Stimulated activated CD4-positive, alpha-beta T cell treated with anti-CD3 and anti-CD28 coated beads, TNF-alpha, amount 100 ng/mL, for 4 hours (primary cell): Measurements from ENCODE around the gene SERPINB6.
"Not testable (repeated sequence)": the region's sequence is repeated elsewhere in the genome, so short reads cannot be mapped to it uniquely, and the experiment has no call there.

Experiments used
- DNase-seq, 3 experiments: peaks; one replicate each; pipeline ENCODE4 v3.0.0-alpha.2; 2020; ENCODE audit warnings: low read depth in 3 of 3

Gene SERPINB6

DNA sequence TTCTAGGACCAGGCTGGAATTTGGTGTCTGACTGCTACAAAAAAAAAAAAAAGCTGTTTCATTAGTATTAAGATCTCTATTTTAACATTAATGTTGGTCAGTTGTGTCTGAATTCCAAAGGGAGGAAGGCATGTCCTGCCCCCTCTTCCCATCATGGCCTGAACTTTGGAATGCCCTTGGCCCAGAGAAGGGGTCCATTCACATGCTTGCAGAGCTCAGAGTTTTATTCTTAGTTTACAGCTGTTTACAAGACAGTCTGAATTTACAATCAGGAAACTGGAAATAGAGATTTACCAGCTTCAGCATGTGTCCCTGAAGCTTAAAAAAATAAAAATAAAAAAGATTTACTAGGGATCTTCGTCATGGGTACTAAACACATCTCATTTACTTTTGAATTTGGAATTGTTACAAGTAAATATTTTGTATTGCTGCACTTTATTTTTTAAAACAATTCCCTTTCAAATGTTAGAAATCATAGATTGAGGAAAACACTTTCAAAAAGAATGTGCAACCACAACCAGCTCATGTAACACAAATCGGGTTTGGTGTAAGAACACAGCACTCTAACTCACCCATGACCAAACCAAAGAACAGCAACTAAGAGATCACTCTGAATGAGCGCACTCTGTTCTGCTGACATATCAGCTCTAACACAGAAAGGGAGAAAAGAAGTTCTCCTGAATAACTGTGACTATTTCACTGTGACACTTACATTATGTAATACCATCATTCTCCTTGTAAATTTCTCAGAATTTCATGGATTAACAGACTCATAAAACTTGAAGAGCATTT, 6.6 kb upstream of the SERPINB6 start:
- no peak for DNase-seq

- no peak for DNase-seq
Measured at GRCh38 chr6:2977290-2977689, 5.9 kb upstream of the SERPINB6 start.

DNA sequence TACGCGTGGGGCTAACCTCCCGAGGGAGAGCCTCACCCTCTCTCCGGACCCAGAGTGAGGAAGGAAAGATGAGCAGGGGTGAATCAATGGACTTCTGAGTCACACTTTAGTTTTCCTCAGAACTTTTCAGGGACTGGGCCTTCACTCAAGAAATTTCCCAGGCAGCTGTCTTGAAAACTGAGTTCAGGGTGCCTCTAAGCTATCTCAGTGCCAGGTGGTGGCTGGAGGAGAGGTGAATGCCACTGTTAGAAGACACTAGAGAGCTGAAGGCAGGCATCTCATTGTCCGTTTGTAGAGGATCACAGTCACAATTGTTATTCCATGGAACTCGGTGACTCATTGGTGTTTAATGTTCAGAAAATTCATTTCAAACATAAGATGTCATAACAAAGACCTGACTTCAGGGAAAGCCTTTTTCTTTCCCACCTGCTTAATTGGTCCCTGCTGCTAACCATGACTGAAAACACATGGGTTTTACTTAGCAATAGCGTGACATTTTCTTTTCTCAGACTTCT, 5.3 kb upstream of the SERPINB6 start:
- no peak for DNase-seq

GRCh38 chr6:2976060-2976459, 4.7 kb upstream of the SERPINB6 start:
- no peak for DNase-seq

DNA sequence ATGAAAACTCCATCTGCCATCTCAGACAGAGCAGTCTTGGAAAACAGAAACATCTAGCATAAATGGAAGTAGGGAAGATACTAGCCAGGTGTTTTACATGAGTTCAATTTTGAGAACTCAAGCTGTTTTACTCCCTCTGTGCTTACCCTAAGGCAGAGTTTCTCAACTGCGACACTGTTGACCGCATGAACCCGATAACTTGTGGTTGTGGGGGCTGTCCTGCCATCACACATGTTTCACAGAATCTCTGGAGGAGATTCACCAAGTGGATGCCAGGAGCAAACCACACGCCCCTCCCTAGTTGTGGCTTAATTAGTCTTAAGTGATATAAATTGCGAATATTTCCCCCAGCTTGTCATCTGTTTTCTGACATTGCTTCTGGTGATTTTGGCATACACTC, 2.3 kb upstream of the SERPINB6 start:
- no peak for DNase-seq

DNA sequence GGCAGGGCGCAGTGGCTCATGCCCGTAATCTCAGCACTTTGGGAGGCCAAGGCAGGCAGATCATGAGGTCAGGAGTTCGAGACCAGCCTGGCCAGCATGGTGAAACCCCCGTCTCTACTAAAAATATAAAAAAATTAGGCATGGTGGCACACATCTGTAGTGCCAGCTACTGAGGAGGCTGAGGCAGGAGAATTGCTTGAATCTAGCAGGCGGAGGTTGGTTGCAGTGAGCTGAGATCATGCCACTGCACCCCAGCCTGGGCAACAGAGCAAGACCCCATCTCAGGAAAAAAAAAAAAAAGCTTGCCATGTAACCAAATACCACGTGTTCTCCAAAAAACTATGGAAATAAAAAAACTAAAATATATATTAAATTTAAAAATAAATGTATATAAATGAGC, 1.8 kb upstream of the SERPINB6 start:
- DNase-seq = not testable (repeated sequence)

DNA sequence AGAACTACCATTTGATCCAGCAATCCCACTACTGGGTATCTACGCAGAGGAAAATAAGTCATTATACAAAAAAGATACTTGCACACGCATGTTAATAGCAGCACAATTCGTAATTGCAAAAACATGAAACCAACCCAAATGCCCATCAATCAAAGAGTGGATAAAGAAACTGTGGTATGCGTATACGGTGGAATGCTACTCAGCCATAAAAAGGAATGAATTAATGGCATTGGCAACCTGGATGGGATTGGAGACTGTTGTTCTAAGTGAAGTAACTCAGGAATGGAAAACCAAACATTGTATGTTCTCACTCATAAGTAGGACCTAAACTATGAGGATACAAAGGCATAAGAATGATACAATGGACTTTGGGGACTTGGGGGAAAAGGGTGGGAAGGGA, 1.3 kb upstream of the SERPINB6 start:
- DNase-seq = not testable (repeated sequence)

DNA sequence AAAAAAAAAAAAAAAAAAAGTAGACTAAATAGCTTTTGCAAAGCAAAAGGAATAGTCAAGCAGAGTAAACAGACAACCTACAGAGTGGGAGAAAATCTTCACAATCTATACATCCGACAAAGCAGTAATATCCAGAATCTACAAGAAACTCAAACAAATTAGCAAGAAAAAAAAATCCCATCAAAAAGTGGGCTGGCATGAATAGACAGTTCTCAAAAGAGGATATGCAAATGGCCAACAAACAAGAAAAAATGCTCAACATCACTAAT, 786 bp upstream of the SERPINB6 start:
- not testable (repeated sequence) for DNase-seq

DNA sequence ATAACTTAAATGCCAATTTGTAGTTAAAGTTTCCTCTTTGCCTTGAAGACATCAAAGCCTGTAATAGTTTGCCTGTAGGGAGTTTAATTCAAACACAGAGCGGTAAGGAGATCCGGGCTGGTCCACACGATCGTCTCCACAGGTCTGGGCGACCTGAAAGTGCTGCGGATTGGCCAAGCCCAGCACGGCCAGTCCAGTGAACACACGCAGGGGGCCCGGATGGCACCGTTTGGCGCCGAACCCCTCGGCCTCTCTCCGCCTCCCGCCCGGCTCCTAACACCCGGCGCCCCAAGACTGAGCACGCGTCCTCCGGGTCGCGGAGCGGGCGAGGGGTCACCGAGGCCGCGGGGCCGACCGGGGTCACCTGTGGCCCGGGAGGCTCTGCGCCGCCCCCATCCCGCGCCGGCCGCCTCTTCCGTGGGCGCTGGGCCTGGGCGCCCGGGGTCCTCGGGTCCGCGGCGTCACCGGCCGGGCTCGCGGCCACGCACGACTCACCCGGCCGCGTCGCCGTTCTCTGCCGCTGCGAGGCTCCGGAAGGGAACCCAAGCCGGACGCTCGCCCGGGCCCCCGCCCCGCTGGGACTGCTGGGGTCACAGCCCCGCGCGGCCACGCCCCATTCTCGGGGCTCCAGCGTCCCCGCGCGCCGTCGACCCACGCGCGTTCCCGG, 481 bp downstream of the SERPINB6 start:
- DNase-seq = peak in 1 of 3 experiments; percentile 33

GRCh38 chr6:2970034-2970685, 1.2 kb downstream of the SERPINB6 start:
- DNase-seq = no peak

DNA sequence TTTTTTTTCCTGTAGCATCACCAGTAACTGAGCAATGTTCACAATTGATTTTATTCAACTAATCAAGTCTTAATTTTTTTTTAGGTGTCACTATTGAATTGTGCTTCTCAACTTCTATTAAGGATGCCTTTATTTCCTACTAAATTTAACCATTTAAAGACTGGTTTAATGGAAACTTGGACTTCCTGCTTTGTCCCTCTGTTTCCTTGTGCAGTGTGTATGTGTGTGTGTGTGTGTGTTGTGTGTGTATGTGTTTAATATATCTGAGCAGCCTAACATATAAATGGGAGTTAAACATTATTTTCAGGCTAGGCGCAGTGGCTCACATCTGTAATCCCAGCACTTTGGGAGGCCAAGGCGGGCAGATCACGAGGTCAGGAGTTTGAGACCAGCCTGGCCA, 1.8 kb downstream of the SERPINB6 start:
- DNase-seq = no peak

DNA sequence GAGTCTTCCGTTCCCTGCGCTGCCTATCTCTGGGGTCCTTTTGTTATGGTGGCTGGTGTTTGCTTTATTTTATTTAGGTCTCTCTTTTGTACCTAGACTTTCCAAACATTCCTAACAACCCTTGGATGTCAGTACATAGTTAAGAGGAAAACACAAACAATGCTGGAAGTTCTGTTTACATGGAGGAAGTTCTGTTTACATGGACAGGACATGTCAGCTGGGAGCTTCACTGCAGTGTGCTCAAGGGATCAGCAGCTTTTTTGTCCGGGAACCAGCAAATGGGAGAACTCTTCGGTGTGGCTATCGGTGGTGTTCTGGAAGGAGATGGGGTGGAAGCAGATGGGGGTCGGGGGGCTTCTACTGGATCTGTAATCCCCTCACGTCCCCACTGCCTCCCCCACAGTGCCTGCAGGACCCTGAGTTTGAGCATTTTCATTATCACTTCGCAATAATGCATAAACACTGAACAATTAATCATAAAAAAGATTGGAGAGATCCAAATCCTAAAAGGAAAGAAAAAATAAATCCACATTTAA, 2.7 kb downstream of the SERPINB6 start:
- DNase-seq = no peak

- DNase-seq = no peak
Measured at GRCh38 chr6:2967936-2968335, 3.4 kb downstream of the SERPINB6 start.

GRCh38 chr6:2966347-2966746, 5.0 kb downstream of the SERPINB6 start:
- no peak for DNase-seq

DNA sequence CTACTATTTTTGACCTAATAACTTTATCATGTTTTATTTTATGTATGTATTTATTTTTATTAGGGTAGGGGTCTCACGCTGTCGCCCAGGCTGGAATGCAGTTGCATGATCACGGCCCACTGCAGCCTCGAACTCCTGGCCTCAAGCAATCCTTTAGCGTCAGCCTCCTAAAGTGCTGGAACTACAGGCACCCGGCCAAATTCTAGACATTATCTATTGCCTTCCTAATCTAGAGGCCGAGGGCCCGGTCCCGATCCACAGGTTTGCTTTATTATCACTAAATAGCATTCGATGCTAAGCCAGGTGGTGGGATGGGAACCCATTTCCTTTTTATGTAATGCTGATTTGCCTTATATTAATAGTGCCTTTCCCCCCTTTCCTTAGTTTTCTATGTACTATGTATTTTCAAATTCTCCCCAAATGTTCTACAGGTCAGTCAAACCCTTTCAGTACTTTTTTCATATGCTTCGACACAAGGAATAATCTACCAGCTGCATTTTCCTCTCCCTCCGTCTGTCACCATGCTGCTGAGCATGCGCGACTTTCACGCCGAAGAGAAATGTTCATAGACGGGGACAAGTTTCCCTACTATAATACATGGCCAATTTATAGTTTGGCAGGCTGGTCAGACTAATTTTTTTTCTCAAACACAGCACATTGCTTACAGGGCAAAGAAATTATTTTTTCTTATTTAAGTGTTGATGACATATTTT, 6.4 kb downstream of the SERPINB6 start:
- no peak for DNase-seq

GRCh38 chr6:2963756-2964155, 7.6 kb downstream of the SERPINB6 start:
- no peak for DNase-seq

DNA sequence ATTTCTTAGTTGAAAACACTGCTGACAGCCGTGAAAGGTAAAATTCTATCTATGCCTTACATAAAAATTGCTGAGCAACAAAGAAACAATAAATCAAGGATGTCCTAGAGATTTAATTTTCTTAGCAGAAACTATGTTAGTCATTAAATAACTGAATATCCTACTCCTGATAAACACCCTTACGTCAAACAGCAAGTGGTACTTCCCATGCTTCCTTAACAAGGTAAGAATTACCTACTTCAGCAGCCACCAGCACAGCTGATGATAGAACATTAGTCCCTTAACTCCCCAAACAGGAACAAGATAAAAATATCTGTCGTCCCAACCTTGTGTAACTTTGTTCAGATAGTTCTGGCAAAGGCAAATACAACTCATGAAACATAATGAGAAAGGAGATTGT, 8.7 kb downstream of the SERPINB6 start:
- DNase-seq = no peak

- DNase-seq = no peak
Measured at GRCh38 chr6:2962004-2962403, 9.4 kb downstream of the SERPINB6 start.

DNA sequence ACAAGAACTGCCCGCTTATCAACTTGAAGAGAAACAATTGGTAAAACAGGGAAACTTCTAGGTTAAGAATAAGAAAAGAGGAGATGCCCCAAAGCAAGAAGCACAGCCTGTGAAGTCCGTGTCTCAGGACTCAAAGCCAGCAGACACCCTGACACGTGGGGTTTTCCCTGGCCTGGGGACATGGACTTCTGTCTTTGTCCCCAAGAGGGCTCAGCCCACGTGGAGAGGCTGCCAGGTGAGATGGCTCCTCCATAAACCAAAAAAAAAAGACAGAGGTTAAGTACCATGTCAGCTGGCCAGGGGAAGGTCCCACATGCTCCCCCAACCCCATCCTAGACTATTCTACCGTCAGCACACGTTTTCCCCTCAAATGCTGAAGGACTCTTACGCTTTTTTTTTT, 9.9 kb downstream of the SERPINB6 start:
- no peak for DNase-seq

DNA sequence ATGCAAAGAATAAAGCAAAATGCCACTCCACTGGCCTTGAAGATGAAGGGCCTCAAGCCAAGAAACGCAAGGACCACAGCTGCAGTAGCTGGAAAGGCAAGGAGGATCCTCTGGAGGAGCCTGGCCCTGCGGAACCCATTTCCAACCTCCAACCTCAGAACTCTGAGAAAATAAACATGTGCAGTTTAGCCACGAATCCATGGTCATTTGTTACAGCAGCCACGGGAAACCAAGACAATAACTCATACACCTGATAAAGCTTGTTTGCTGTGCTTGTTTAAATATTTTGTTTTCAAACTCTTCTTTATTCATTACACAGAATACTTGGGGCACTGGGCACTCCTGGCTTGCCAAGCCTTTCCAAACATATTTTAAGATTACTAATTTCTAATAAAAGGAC, 10.4 kb downstream of the SERPINB6 start:
- DNase-seq = no peak

DNA sequence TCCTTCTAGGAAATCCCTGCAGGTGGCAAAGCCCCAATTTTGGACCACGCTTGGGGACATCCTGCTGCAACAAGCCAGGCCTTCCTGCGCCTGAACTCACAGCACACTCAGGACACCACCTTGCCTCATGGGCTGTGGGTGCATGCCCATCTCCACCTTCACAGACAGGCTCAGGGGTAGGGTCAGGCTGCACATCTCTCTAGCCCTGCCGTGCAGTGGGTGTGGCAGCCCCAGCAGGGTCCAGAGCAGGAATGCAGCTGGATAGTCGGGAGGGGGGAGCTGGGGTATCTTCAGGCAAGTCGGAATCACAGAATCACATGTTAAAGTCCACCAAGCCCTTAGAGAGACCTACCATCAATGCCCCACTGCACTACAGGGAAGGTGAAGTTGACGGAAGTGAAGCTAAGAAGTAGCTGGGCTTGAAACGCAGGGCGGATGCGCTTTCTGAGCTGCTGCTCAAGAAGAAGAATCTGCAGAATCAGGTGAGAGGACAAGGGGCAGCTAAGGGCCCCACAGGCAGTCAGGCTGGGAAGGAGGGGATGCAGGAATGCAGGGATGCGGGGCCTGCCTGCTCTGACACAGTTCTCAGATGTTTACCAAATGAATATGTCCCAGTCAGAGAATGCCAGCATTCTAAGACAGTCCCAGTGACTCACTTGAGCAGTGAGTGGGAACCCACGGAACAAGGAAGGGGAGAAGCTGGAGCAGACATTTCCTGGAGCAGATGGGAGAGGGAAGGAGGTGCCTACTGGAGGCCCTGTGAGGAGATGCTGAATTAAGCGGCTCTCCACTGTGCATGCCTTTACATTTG, 11.3 kb downstream of the SERPINB6 start:
- no peak for DNase-seq
